Right atrium auricular region (tissue), 2 donors: Measurements from ENCODE around the gene VGLL4. TPM values are rescaled to one million over a fixed set of nuclear protein-coding genes. Genes with fewer than 3 reads are reported as not detected.

Experiments
- DNase-seq: peaks from one replicate; pipeline ENCODE4 v3.0.0-alpha.2; 2019; ENCODE audit warnings: low spot score
- H3K27ac ChIP-seq, 2 donors: fragments of 200-600 bp; sonication (generic); 1 replicate in 1 of 2; 2 replicates in 1 of 2; pipeline ENCODE4 v1.5.1; 2016 to 2019
- H3K27me3 ChIP-seq, 2 donors: fragments of 200-600 bp; sonication (generic); one replicate each; pipeline versions ENCODE4 v1.5.1 to v1.6.0; 2017 to 2019
- H3K36me3 ChIP-seq: fragments of 200-600 bp; sonication (generic); one replicate; pipeline ENCODE4 v1.5.1; 2016
- H3K4me1 ChIP-seq, 2 donors: fragments of 200-600 bp; sonication (generic); one replicate each; pipeline versions ENCODE4 v1.5.1 to v1.6.0; 2017 to 2019
- H3K4me3 ChIP-seq, 2 donors: fragments of 200-600 bp; sonication (generic); 1 replicate in 1 of 2; 2 replicates in 1 of 2; pipeline ENCODE4 v1.5.1; 2017 to 2019; ENCODE audit warnings: mild to moderate bottlenecking in 1 of 2, moderate library complexity in 1 of 2
- H3K9me3 ChIP-seq, 2 donors: fragments of 200-600 bp; sonication (generic); one replicate each; pipeline ENCODE4 v1.5.1; 2019
- CTCF ChIP-seq, 2 donors: fragments of 200-600 bp; sonication (generic); IDR thresholded peaks; one replicate each; pipeline ENCODE4 v1.5.1; 2019; ENCODE audit warnings: antibody characterized with exemption in 2 of 2
- total RNA-seq, 2 donors: library from RNA; depleted of rRNA; stranded (reverse); fragments of >200 nt; gene quantifications; one replicate each; pipeline ENCODE4 v1.1.0, GENCODE V29; 2016

VGLL4 gene
- total RNA-seq, 2 donors from 2014 or later, result 30.2 to 64.6 TPM

GRCh38 chr3:11553436-11554235, 90.1 kb downstream of the VGLL4 start:
- Histone ChIP-seq H3K9me3 (no peaks in the 10 kb centered on the region), H3K27ac (peak overlapping the region; percentile 33 to 63), H3K36me3 (peaks cover 19% of the 10 kb centered on the region), H3K4me1 (peaks cover 0 to 55% of the 10 kb centered on the region in 2 donors), H3K27me3 (no peaks in the 10 kb centered on the region), H3K4me3 (no peak overlapping the region)
- peak; percentile 86 for DNase-seq
- TF ChIP-seq CTCF (IDR thresholded peaks at IDR 0.05), result no peak

DNA sequence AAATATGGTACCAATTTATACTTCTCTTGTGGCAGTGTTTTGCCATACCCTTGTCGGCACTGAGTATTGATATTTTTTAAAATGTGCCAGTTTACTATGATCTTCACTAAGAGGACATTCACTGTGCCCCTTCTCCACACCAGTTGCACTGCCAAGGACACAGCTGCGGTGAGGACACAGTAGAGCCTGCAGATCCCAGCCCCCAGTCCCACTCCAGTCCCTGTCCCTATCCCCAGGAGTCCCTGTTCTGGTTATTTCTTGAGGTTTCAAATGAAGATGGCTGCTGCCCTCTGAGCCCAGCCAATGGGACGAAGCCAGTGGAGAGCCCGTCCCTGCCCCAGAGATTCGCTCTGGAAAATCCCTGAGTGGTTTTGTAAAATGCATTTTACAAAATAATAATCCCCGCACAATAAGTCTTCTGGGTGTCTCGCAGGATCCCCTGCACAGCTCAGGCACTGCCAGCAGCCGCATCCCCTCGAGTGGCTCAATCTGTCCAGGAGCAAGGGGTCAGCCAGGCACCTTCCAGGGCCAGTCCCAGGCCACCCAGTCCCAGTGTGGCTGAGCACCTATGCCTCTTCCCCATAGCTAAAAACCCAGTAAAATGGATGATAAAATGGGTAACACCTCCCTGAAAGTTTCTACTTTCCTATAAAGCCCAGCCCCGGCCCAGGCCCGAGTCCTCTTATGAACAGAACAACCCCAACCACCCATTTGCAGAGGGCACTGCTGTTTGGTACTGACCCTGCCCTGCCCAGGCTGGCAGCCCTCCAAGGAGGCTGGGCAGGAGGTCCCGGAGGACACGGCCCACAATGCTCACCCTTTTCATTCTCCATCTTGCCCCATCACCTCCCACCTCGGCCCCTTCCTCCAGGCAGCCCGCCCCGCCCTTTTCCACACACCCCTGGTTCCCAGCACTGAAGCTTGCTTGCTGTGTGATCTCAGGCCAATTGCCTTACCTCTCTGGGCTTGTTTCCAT, 91.1 kb downstream of the VGLL4 start:
- TF ChIP-seq CTCF (IDR thresholded peaks at IDR 0.05), result no peak
- H3K27me3 ChIP-seq, result no peaks in the 10 kb centered on the region
- H3K27ac ChIP-seq, result peak overlapping the region in 1 of 2 donors; percentile 63
- no peaks in the 10 kb centered on the region for H3K9me3 ChIP-seq
- H3K4me1 ChIP-seq, result peaks cover 0 to 44% of the 10 kb centered on the region in 2 donors
- no peak for DNase-seq
- H3K36me3 ChIP-seq, result peaks cover 10% of the 10 kb centered on the region
- H3K4me3 ChIP-seq, result no peak overlapping the region

DNA sequence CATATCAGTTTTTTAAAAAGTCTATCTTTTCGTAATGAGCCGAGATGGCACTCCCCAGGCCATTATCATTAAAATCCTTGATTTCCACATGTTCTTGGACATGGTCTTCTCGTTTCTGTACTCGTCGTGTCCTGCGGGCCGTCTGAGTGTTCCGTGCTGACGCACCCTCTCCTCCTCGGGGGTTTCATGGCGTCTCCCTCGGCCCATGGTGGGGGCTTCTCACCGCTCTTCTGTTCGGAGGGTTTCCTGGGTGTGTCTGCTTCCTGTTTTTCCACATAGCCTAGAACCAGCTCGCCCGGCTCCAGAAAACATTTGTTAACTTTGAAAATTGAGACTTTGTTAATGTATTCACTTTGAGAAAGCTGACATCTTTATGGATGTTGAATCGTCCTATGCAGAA, 92.7 kb downstream of the VGLL4 start:
- Histone ChIP-seq H3K27me3 (no peaks in the 10 kb centered on the region), H3K36me3 (peaks cover 7% of the 10 kb centered on the region), H3K27ac (peak overlapping the region; percentile 18), H3K4me1 (peaks cover 0 to 29% of the 10 kb centered on the region in 2 donors), H3K4me3 (no peak overlapping the region), H3K9me3 (no peaks in the 10 kb centered on the region)
- DNase-seq, result no peak
- no peak for TF ChIP-seq CTCF (IDR thresholded peaks at IDR 0.05)

DNA sequence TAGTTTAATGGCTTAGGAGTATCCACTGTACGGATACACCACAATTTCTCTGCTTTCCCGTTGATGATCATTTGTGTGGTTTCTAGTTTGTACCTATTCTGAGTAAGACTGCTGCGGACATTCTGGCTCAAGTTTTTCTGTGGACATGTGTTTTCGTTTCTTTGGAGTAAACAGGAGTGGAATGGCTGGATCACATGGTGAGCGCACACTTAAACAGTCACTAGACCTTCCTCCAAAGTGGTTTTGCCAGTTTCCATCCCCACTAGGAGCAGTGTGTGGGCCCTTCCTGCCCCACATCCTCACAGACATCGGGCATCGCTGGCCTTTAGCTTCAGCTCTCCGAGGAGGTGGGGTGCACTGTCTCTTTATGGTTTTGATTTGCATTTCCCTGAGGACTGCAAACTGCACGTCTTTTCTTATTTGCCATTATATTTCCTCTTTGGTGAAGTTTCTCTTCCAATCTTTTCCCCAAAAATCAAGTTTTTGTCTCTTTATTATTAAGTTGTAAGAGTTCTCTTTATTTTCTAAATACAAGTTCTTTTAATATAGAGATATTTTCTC, 94.1 kb downstream of the VGLL4 start:
- Histone ChIP-seq H3K4me1 (peaks cover 0 to 25% of the 10 kb centered on the region in 2 donors), H3K27ac (no peak overlapping the region), H3K4me3 (no peak overlapping the region), H3K9me3 (no peaks in the 10 kb centered on the region), H3K36me3 (no peaks in the 10 kb centered on the region), H3K27me3 (no peaks in the 10 kb centered on the region)
- no peak for TF ChIP-seq CTCF (IDR thresholded peaks at IDR 0.05)
- DNase-seq, result no peak

- H3K36me3 ChIP-seq, result no peaks in the 10 kb centered on the region
- peak overlapping the region in 1 of 2 donors; percentile 22 for H3K27ac ChIP-seq
- no peak for TF ChIP-seq CTCF (IDR thresholded peaks at IDR 0.05)
- peaks cover 0 to 25% of the 10 kb centered on the region in 2 donors for H3K4me1 ChIP-seq
- H3K9me3 ChIP-seq, result no peaks in the 10 kb centered on the region
- no peak for DNase-seq
- no peak overlapping the region for H3K4me3 ChIP-seq
- no peaks in the 10 kb centered on the region for H3K27me3 ChIP-seq
These were observed 95.0 kb downstream of the VGLL4 start for GRCh38 chr3:11548721-11549131.
